ENCODE data around the gene GABRR3.

- TF ChIP-seq CTCF (IDR thresholded peaks at IDR 0.05) (no peak), POLR2A (IDR thresholded peaks at IDR 0.05) (no peak), POLR2AphosphoS5 (IDR thresholded peaks at IDR 0.05) (no peak)
Observed at GRCh38 chr3:98035208-98035607, at the start of gene GABRR3.

All from breast epithelium (tissue), 3 donors.